Measurements from ENCODE around the gene GTF2H2.
"Not testable (repeated sequence)": the region's sequence is repeated elsewhere in the genome, so short reads cannot be mapped to it uniquely, and the experiment has no call there.

The GTF2H2 gene

GRCh38 chr5:71067262-71067928 is at the start of gene GTF2H2:
Gene GTF2H2, minus strand, starts transcription at chr5:71067676. Its CDS starts 4,913 bp downstream, at chr5:71062763.
- DNase-seq (ENCODE audit: low spot score), result not testable (repeated sequence)

- DNase-seq (ENCODE audit: low spot score), result not testable (repeated sequence)
Observed at GRCh38 chr5:71109730-71110275, 42.3 kb upstream of the GTF2H2 start.

DNA sequence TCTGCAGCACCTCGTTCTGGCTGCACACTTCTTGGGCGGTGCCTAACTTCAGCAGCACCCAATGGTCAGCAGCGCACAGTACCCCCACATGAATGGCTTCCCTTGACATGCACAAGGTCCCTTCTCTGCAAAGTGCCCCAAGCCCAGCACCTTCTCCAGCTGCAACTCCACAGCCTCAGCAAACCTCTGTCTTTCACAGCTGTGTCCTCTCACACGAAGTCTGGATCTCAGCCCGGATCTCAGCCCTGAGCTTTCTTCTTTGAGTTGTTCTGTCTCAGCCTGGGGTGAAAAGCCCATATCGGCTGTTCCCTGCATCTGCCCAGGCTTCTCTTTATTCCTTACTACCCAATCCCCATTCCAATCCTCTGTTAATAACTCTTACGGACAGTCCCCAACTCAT is 32.5 kb upstream of the GTF2H2 start:
- not testable (repeated sequence) for DNase-seq (ENCODE audit: low spot score)

DNA sequence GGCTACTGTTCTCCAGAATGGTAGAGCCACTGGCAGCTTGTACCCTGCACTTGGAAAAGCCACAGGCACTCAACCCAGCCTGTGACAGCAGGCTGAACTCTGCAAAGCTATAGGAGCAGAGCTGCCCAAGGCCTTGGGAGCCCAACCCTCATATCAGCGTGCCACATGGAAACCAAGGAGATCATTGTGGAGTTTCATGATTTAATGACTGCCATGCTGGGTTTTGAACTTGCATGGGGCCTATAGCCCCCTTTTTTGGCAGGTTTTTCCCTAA is 30.4 kb upstream of the GTF2H2 start:
- DNase-seq (ENCODE audit: low spot score), result not testable (repeated sequence)

GRCh38 chr5:71097173-71097929 is 29.9 kb upstream of the GTF2H2 start:
- not testable (repeated sequence) for DNase-seq (ENCODE audit: low spot score)

GRCh38 chr5:71089773-71090172 is 22.3 kb upstream of the GTF2H2 start:
- not testable (repeated sequence) for DNase-seq (ENCODE audit: low spot score)

- not testable (repeated sequence) for DNase-seq (ENCODE audit: low spot score)
Observed at GRCh38 chr5:71088754-71089153, 21.3 kb upstream of the GTF2H2 start.

DNA sequence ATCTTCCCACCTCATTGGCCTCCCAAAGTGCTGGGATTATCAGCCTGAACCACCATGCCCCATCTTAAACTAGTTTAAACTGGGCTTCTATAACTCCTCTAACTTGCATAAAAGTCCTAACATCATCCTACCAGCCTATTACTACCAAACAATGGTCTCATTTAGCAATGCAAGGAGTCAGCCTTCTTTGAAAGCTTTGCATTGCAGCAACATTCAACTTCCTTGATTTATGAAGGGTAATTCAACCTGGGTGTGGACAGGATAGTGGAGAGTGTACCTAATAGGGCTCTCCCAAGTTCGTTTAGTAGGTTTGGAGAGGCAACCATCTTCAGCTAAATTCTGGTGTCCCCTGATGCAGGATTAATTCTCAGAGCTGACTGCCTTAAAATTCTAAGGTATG is 18.7 kb upstream of the GTF2H2 start:
- DNase-seq (ENCODE audit: low spot score), result not testable (repeated sequence)

DNA sequence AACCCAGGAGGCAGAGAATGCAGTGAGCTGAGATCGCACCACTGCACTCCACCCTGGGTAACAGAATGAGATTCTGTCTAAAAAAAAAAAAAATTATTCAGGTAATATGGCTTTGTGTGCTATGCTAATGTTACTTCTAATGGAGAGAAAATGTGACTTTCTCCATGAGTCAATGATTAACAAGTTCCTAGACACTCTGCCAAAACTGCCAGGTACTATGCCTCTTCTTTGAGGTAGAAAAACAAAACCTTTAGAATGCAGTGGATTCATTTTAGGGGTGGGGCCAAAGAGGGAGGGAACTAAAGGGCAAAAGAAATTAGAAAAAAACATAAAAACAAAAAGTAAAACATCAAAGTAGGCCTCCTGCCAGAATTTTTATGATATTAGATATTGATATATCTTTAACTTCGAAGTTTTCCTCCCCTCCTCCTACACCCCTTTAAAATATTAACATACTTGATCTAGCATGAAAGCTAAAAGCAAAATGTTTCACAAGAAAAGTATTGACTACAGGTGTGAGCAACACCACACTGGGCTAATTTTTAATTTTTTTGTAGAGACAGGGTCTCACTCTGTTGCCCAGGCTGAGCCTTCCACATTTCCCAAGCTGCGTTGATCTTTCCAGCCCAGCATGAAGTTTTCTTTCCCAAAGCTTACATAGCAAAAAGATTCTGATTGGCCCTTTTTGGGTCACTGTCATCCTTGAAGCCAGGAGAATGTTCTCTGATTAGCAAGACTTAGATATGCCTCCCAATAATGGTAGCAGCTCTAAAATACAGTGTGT is 17.0 kb upstream of the GTF2H2 start:
- not testable (repeated sequence) for DNase-seq (ENCODE audit: low spot score)

- not testable (repeated sequence) for DNase-seq (ENCODE audit: low spot score)
Observed at GRCh38 chr5:71082898-71083297, 15.4 kb upstream of the GTF2H2 start.

GRCh38 chr5:71082340-71082739 is 14.9 kb upstream of the GTF2H2 start:
- DNase-seq (ENCODE audit: low spot score), result not testable (repeated sequence)

DNA sequence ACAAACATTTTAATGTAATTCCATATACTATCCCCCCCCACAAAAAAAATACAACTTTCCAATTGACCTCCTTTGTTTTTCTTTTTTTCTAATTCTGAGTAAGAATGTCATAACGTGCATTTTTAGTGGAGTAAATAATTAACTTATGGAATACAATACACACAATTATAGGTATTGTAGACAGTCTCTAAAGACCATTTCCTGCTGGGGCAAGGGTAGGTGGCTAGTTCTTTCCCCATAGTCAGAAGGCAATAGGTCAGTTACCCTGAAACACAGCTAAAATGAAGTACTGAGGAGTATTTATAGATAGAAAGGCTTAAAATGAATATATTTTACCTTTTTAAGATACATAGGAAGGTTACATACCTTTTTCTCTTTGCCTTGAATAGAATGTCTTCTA is 6.2 kb downstream of the GTF2H2 start:
- not testable (repeated sequence) for DNase-seq (ENCODE audit: low spot score)

DNA sequence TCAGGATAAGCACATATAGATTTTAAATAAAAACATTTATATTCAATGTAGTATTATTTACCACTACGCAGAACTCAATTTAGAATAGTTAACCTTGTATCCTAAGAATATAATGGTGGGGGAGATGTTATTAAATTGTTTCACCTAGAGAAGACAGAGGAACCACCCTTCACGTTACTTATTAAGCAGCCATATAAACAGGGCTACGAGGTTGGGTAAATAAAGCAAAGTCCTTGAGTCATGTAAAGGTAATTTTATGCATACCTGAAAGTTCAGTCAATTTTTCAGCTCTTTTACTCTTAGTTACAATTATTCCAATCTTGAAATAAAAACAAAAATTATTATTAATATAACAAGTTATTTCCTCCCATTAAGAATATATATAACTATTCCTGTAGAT is 8.1 kb downstream of the GTF2H2 start:
- not testable (repeated sequence) for DNase-seq (ENCODE audit: low spot score)

DNA sequence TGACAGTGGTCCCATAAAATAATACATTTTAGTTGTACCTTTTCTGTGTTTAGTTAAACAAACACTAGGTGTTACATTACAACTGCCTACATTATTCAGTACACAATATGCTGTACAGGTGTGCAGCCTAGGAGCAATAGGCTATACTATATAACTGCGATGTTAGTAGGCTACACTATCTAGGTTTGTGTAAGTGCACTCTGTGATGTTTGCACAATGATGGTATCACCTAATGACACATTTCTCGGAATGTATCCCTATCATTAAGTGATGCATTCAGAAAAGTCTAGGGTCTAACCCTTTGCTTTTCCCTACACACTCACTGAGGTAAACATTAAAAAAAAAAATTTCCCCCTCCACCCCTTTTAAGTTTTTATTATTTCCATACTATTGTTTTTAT is 22.7 kb downstream of the GTF2H2 start:
- not testable (repeated sequence) for DNase-seq (ENCODE audit: low spot score)

DNA sequence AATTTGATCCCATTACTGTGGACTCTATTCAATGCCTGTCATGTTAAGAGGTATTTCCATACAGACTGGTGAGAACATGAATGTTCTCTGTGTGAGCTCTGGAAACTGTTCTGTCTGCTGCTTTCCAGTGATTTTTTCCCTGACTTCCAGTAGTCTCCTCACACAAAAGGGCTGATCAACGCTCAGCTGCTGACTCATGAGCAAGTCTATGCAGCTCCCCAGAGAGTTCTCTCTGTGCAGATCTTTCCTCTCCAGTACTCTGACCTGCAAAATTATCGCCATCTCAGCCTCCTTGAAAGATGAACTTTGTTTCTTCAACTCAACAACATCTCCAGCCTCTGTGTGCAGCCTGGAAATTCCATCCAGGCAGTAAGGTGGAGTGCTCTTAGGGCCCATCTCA is 23.3 kb downstream of the GTF2H2 start:
- DNase-seq (ENCODE audit: low spot score), result not testable (repeated sequence)

- not testable (repeated sequence) for DNase-seq (ENCODE audit: low spot score)
Observed at GRCh38 chr5:71031046-71031776, 36.3 kb downstream of the GTF2H2 start.

- not testable (repeated sequence) for DNase-seq (ENCODE audit: low spot score)
Observed at GRCh38 chr5:71025289-71025953, 42.1 kb downstream of the GTF2H2 start, which contains the start of gene NAIP. Gene NAIP, minus strand, starts transcription at chr5:71025339. Its CDS starts 12,424 bp downstream, at chr5:71012915.

- not testable (repeated sequence) for DNase-seq (ENCODE audit: low spot score)
Observed at GRCh38 chr5:71020643-71021042, 46.8 kb downstream of the GTF2H2 start.

GRCh38 chr5:71018376-71019005 is 49.0 kb downstream of the GTF2H2 start:
- not testable (repeated sequence) for DNase-seq (ENCODE audit: low spot score)

DNA sequence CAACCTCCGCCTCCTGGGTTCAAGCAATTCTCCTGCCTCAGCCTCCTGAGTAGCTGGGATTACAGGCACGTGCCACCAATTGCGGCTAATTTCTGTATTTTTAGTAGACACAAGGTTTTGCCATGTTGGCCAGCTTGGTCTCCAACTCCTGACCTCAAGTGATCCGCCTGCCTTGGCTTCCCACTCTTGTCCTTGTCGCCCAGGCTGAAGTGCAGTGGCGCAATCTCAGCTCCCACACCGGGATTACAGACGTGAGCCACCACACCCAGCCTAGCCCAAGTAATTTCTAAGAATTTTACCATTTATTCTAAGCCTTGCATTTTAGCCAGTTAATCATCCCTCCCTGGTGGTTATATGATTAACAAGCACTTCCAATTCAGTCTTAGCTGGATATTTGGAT is 53.3 kb downstream of the GTF2H2 start:
- DNase-seq (ENCODE audit: low spot score), result no peak

DNA sequence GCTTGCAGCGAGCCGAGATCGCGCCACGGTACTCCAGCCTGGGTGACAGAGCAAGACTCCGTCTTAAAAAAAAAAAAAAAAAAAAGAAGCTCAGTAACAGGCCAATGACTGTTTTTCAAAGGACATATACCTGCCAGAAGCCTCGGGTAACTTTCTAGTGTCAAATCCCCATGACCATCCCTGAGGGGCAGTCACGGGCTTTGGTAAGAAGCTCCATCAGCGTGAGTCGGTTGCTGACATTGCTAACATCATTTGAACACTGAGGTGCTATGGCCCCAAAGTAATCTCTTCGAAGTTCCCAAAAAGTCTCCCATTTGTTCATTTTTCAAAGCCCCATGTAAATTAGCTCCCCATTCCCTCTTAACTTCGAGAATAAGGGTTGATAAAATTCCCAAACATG is 53.9 kb downstream of the GTF2H2 start:
- no peak for DNase-seq (ENCODE audit: low spot score)

All from globus pallidus (tissue), 1 donor.